Measurements from ENCODE around the gene MAP3K3.

DNA sequence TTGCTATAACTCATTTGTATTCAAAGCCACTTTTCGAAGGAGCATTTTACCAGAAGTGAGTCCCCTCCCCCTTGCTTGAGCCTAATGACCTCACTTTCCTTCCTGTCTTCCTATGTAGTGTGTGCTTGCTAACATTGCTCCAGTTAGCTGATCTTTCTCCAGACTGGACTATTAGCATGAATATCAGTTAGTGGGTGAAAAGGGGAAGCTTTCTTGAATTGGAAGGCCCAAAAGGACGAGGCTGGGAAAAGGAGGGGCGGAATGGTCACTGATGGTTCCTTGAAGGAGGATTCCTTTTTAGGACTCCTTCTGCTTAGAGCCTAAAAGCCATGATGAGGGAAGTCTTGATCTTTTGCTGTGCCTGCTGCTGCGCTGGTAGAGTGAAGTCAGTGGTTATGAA, 11.9 kb downstream of the MAP3K3 start:
- TF ChIP-seq, protein P1, sequence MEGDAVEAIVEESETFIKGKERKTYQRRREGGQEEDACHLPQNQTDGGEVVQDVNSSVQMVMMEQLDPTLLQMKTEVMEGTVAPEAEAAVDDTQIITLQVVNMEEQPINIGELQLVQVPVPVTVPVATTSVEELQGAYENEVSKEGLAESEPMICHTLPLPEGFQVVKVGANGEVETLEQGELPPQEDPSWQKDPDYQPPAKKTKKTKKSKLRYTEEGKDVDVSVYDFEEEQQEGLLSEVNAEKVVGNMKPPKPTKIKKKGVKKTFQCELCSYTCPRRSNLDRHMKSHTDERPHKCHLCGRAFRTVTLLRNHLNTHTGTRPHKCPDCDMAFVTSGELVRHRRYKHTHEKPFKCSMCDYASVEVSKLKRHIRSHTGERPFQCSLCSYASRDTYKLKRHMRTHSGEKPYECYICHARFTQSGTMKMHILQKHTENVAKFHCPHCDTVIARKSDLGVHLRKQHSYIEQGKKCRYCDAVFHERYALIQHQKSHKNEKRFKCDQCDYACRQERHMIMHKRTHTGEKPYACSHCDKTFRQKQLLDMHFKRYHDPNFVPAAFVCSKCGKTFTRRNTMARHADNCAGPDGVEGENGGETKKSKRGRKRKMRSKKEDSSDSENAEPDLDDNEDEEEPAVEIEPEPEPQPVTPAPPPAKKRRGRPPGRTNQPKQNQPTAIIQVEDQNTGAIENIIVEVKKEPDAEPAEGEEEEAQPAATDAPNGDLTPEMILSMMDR (conservative IDR thresholded peaks at IDR 0.05 in 1 of 2, IDR thresholded peaks at IDR 0.05 in 1 of 2; ENCODE audit: extremely low read depth in 1 of 2, insufficient read depth in 1 of 2, low read depth in 1 of 2, low read length in 2 of 2), result no peak
- TF ChIP-seq EZH2 (IDR thresholded peaks at IDR 0.05; ENCODE audit: borderline replicate concordance, low read length), result no peak
